GM19324 (cell line): ENCODE measurements around the gene HOMER2.

ENCODE experiments used
- ATAC-seq: cut with Tn5 transposase; IDR thresholded peaks from one replicate; pipeline ENCODE4 v1.9.1; 2021; ENCODE audit warnings: mild to moderate bottlenecking, moderate library complexity; ENCODE audit not compliant: unreplicated experiment, low FRiP score

The HOMER2 gene

DNA sequence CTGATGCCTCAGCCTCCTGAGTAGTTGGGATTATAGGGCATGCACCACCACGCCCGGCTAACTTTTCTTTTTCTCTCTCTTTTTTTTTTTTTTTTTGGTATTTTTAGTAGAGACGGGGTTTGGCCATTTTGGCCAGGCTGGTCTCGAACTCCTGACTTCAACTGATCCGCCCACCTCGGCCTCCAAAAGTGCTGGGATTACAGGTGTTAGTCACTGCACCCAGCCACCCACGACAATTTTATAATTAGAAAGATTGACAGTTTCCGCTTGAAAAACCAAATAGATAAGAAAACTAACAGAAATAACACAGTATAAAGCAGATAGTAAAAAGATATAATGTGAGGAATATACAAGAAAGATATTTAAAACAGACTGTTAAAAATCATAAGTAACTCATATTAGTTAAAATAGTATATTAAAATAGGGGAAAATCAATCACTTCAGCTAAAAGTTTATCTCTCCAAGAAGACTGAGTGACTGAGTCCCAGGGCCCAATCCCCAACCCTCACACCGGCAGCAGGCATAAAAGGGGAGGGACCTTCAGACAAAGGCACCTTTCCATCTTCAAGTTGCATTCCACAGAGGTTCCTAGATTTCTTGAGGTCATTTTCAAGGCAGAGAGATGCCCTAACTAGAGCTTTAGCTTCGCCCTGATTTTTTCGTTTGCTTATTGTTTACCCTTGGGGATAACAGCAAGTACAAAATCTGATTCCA lies 144.4 kb downstream of the HOMER2 start:
- ATAC-seq, result no peak

- ATAC-seq, result peak; percentile 24
Observed at GRCh38 chr15:82805994-82806406, 146.5 kb downstream of the HOMER2 start, which contains the start of gene FSD2. Gene FSD2, minus strand, starts transcription at chr15:82806069. Its CDS starts 18,679 bp downstream, at chr15:82787390.

GRCh38 chr15:82804575-82804949 lies 148.0 kb downstream of the HOMER2 start:
- no peak for ATAC-seq

DNA sequence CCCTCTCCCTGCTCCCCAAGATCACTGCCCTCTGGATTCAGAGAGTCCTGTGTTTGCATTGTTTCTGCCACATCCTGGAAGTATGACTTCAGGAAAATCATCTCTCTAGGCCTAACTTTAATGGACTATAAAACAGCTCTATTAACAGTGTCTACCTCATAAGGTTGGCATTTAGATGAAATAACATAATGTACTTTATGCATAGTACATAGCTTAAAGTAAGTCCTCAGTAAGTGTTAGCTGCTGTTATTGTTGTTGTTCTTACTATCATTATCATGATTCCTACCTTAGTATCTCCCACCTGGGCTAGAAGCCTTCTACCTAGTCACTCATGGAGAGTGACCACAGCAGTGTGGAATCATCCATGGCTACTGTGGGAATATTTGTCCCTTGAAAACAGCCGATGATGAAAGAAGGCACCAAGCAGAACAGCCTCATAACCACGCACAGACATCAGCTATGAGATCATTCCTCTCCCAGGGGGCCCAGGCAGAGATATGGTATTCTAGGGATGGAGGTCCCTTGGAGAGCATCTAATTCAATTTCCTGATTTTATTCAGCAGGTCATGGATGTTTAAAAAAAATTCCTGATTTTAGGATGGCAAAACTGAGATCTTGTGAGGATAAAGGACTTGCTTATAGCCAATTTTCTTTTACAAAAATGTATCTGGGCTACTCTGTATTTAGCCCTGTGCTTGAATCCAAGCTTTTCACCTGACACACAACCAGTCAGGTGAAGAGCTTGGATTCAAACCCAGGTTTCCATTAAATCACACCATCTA lies 148.5 kb downstream of the HOMER2 start:
- ATAC-seq, result no peak

GRCh38 chr15:82802497-82802896 lies 150.0 kb downstream of the HOMER2 start:
- no peak for ATAC-seq

DNA sequence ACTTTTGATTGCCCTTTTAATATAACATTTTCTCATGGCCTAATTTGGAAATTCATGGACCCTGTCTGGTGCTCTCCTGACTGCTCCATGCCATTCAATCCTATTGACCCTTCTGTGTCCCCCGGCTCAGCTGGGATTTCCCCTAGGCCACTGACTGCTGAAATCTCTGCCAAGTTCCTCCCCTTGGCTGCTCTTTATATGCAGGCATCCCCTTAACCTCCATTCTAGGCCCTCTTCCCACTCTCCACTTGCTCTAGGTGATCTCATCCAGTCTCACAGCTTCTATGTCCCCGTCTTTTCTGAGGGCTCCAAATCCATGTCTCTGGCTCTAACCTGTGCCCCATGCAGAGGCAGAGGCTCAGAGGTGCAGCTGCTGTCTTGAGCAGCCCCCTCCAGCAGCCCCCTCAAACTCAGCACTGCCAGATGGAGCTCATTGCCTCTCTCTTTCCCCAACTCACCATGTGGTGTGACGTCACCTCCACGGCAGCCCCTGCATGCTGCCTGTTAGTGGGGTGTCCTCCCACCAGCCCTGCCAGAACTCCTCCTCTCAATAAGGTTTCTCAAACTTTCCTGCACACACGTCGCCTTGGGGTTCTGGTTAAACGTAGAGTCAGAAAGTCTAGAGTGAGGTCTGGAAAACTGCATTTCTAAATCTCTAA lies 153.2 kb downstream of the HOMER2 start:
- ATAC-seq, result no peak
